AG04449 (cell line): ENCODE measurements around the gene MECP2.

ENCODE experiments used
- CTCF ChIA-PET: fragments of 350-600 bp; formaldehyde crosslinking; extraction: SDS; loops from one replicate; lab custom pipeline; 2021; ENCODE audit warnings: antibody characterized with exemption; lab: Yijun Ruan, JAX
- POLR2A ChIA-PET: fragments of 400-600, 350-600 bp; formaldehyde crosslinking; extraction: SDS; loops from one replicate; lab custom pipeline; 2020; ENCODE audit warnings: antibody characterized with exemption, inconsistent platforms; lab: Yijun Ruan, JAX
- DNase-seq: peaks from one replicate; pipeline ENCODE4 v3.0.0-alpha.2; 2010; ENCODE audit warnings: low read depth, low spot score
- H3K4me3 ChIP-seq: 2 replicates; pipeline ENCODE4 v1.5.1; 2011; ENCODE audit warnings: low read depth, mild to moderate bottlenecking, control low read depth, low read length
- TF ChIP-seq, protein P1 (sequence below): IDR thresholded peaks from one replicate; pipeline ENCODE4 v1.5.1; 2011; ENCODE audit warnings: mild to moderate bottlenecking, moderate library complexity, low read length, control low read depth, inconsistent platforms; ENCODE audit not compliant: insufficient read depth; ENCODE audit errors: missing control alignments

Gene MECP2

DNA sequence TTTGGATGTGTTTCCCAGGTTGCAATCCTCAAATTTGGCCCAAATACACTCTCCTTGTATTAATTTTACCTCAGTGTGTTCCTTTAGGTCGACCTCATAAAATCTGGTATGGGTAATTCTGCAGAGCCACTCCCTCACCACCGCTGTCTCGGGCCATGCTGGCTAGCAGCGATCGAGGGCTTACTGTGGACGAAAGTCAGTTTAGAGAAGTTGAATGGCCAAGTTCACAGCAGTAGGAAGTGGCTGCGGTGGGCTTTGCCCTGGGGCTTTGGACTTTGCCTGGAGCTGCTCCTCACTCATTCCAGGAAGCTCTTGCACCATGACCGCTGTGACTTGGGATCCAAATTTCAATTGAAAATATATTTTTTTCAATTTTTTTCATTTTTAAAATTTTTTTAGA is 105.3 kb downstream of the MECP2 start:
- no peak for DNase-seq
- TF ChIP-seq, protein P1, sequence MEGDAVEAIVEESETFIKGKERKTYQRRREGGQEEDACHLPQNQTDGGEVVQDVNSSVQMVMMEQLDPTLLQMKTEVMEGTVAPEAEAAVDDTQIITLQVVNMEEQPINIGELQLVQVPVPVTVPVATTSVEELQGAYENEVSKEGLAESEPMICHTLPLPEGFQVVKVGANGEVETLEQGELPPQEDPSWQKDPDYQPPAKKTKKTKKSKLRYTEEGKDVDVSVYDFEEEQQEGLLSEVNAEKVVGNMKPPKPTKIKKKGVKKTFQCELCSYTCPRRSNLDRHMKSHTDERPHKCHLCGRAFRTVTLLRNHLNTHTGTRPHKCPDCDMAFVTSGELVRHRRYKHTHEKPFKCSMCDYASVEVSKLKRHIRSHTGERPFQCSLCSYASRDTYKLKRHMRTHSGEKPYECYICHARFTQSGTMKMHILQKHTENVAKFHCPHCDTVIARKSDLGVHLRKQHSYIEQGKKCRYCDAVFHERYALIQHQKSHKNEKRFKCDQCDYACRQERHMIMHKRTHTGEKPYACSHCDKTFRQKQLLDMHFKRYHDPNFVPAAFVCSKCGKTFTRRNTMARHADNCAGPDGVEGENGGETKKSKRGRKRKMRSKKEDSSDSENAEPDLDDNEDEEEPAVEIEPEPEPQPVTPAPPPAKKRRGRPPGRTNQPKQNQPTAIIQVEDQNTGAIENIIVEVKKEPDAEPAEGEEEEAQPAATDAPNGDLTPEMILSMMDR, result no peak
- ChIA-PET CTCF (interaction anchor here (1.1 kb wide), 1 partner anchor 22 kb away, joined by 3 read pairs; no protein-coding TSS in a partner anchor), POLR2A (no interaction called here)
- no peak overlapping the region for H3K4me3 ChIP-seq

DNA sequence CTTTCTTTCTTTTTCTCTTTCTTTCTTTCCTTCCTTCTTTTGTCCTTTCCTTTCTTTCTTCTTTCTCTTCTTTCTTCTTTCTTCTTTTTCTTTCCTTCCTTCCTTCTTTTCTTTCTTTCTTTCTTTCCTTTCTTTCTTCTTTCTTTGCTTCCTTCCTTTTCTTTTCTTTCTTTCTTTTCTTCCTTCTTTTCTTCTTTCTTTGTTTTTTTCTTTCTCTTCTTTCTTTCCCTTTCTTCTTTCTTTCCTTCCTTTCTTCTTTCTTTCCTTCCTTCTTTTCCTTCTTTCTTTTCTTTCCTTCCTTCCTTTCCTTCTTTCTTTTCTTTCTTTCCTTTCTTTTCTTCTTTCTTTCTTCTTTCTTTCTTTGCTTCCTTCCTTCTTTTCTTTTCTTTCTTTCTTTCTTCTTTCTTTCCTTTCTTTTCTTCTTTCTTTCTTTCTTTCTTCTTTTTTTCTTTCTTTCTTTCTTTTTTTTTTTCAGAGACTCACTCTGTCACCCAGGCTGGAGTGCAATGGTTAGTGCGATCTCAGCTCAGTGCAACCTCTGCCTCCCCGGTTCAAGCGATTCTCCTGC is 106.4 kb downstream of the MECP2 start:
- no peak overlapping the region for H3K4me3 ChIP-seq
- TF ChIP-seq, protein P1, result no peak
- ChIA-PET CTCF (no interaction called here), POLR2A (no interaction called here)
- DNase-seq, result no peak

DNA sequence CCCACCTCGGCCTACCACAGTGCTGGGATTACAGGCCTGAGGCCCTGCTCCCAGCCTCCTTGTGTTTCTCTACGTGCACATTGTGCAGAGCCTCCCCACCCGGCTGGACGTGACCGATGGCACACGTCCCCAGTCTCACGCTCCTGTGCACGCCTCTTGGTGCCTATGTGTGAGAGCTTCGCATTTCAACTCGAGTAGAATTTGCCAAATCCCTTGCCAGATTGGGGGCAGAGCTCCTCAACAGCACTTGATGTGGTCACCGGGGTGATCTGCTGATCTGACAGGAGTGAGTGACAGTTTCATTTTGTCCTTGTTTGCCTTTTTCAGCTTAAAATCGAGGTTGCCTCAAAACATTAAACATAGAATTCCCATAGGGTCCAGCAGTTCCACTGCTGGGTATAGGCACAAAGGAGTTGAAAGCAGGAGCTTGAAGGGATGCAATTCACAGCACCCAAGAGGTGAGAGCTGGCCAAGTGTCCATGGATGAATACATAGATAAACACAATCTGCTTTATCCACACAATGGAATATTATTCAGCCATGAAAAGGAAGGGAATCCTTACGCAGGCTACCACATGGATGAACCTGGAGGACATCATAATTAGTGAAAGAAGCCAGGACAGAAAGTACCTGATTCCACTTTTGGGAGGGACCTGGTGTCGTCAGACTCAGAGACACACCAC is 107.4 kb downstream of the MECP2 start:
- H3K4me3 ChIP-seq, result no peak overlapping the region
- POLR2A ChIA-PET, result no interaction called here
- DNase-seq, result no peak
- TF ChIP-seq, protein P1, result no peak
- CTCF ChIA-PET, result interaction anchor here (1.0 kb wide), 1 partner anchor 43 kb away, joined by 3 read pairs; no protein-coding TSS in a partner anchor

DNA sequence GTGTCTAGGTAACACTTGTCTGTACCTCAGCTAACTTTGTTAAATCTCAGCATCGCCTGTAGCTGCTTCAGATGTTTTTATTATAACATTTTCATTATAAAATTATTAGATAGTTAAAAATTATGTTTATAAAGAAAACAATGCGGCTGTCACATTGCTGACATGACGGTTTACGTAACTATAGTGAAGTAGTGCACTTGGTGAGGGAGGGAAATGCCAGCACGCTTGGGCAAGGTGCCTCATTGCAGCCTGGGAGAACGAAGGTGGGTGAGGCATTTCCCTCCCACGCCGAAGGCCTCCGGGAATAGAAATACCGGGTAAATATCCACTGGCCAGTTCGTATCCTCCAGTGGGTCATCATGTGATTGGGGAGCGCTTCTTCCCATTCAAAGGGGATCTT is 109.0 kb downstream of the MECP2 start:
- no peak overlapping the region for H3K4me3 ChIP-seq
- POLR2A ChIA-PET, result no interaction called here
- DNase-seq, result no peak
- CTCF ChIA-PET, result interaction anchor here (1.2 kb wide), 1 partner anchor 25 kb away, joined by 4 read pairs; no protein-coding TSS in a partner anchor
- TF ChIP-seq, protein P1, result no peak

DNA sequence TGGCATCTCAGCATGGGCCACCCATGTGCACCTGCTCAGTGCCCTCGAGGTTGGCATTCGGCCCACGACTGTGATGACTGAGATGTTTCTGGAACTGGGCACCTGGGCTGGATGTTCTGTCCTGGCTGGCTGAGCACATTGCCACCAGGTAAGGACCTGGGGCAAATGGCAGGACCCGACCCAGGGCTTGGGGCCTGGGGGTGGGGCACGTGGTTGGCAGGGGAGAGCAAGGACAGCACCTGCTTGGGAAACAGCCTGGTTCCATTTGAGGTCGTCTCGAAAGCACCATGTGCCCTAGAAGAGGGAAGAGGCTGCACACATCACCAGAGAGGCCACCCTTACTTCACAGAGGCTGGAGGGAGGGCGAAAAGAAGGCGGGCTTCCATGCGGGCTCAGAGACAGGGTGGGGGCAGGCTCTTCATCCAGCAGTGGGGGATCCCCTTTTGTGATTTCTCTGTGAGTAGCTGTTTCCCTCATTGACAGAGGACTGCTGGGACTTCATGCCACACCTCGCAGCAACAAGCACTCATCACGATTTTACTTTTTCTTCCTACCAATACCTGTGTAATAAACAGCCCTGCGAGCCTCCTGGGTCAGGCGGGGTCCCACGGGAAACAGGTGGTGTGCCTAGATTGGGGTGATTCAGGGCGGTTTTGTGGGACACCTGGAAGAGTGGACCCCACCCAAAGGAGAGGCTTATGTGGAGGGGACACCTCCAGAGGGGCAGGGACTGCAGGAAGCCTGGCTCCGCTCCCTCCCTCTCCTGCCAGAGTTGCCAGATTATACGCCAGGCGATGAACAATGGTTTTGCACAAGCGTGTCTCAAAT is 113.0 kb downstream of the MECP2 start:
- POLR2A ChIA-PET, result no interaction called here
- no peak overlapping the region for H3K4me3 ChIP-seq
- no peak for DNase-seq
- CTCF ChIA-PET, result interaction anchor here (1.5 kb wide), 1 partner anchor 28 kb away, joined by 3 read pairs; no protein-coding TSS in a partner anchor
- TF ChIP-seq, protein P1, result no peak
